Breast epithelium (tissue), 4 donors: ENCODE data around the gene TTC22. TPM values are rescaled to one million over a fixed set of nuclear protein-coding genes. Genes with fewer than 3 reads are reported as not detected.

Experiments used
- DNase-seq, 2 donors: peaks; one replicate each; pipeline ENCODE4 v3.0.0-alpha.2; 2019; ENCODE audit warnings: low spot score in 2 of 2
- H3K27ac ChIP-seq, 2 donors: fragments of 200-600 bp; sonication (generic) in 1 of 2; one replicate each; pipeline ENCODE4 v1.5.1; 2016 to 2019; ENCODE audit warnings: mild to moderate bottlenecking in 1 of 2
- H3K27me3 ChIP-seq, 2 donors: fragments of 200-600 bp; sonication (generic) in 1 of 2; one replicate each; pipeline versions ENCODE4 v1.5.1 to v1.6.0; 2017 to 2019; ENCODE audit warnings: control low read depth in 1 of 2, mild to moderate bottlenecking in 1 of 2
- H3K36me3 ChIP-seq: fragments of 200-600 bp; one replicate; pipeline ENCODE4 v1.5.1; 2019
- H3K4me1 ChIP-seq, 2 donors: fragments of 200-600 bp; sonication (generic); one replicate each; pipeline ENCODE4 v1.5.1; 2016 to 2019; ENCODE audit warnings: control low read depth in 1 of 2
- H3K4me3 ChIP-seq, 3 donors: fragments of 200-600 bp; sonication (generic); 1 replicate in 2 of 3; 2 replicates in 1 of 3; pipeline ENCODE4 v1.5.1; 2016 to 2019; ENCODE audit warnings: mild to moderate bottlenecking in 3 of 3, moderate library complexity in 2 of 3
- H3K9me3 ChIP-seq, 2 donors: fragments of 200-600 bp; sonication (generic) in 1 of 2; one replicate each; pipeline ENCODE4 v1.5.1; 2016 to 2019; ENCODE audit warnings: control low read depth in 1 of 2
- POLR2A ChIP-seq: fragments of 450-650 bp; IDR thresholded peaks from one replicate; pipeline ENCODE4 v1.6.1; 2016; ENCODE audit warnings: antibody characterized with exemption, mild to moderate bottlenecking, moderate library complexity
- POLR2AphosphoS5 ChIP-seq, 3 donors: sonication (generic); formaldehyde crosslinking; IDR thresholded peaks; one replicate each; pipeline ENCODE4 v1.6.1; 2017; ENCODE audit warnings: antibody characterized with exemption in 3 of 3
- intact Hi-C: fragments of 100-400 bp; cut with DNase I; formaldehyde crosslinking; loops from one replicate; pipeline ENCODE4 v1.15.1; 2023; ENCODE audit warnings: low total_unique reads
- total RNA-seq, 3 donors: library from RNA; depleted of rRNA; stranded (reverse); fragments of >200 nt; gene quantifications; one replicate each; pipeline ENCODE4 v1.1.0, GENCODE V29; 2016
- TF ChIP-seq, protein P1 (sequence below), 3 donors: fragments of 450-650 bp; IDR thresholded peaks; one replicate each; pipeline ENCODE4 v1.5.1; 2016 to 2017; ENCODE audit warnings: antibody characterized with exemption in 3 of 3, mild to moderate bottlenecking in 3 of 3, moderate library complexity in 3 of 3

The TTC22 gene
- total RNA-seq, 3 donors from 2014 or later = 0.32 to 15.8 (median 7.9) TPM

- H3K9me3 ChIP-seq = no peaks in the 10 kb centered on the region
- H3K27ac ChIP-seq = no peak overlapping the region
- no peaks in the 10 kb centered on the region for H3K27me3 ChIP-seq
- no peak for DNase-seq
- peaks cover 0 to 12% of the 10 kb centered on the region in 2 donors for H3K4me1 ChIP-seq
- H3K36me3 ChIP-seq = no peaks in the 10 kb centered on the region
- TF ChIP-seq POLR2AphosphoS5 (IDR thresholded peaks at IDR 0.05) = no peak
- TF ChIP-seq, protein P1, sequence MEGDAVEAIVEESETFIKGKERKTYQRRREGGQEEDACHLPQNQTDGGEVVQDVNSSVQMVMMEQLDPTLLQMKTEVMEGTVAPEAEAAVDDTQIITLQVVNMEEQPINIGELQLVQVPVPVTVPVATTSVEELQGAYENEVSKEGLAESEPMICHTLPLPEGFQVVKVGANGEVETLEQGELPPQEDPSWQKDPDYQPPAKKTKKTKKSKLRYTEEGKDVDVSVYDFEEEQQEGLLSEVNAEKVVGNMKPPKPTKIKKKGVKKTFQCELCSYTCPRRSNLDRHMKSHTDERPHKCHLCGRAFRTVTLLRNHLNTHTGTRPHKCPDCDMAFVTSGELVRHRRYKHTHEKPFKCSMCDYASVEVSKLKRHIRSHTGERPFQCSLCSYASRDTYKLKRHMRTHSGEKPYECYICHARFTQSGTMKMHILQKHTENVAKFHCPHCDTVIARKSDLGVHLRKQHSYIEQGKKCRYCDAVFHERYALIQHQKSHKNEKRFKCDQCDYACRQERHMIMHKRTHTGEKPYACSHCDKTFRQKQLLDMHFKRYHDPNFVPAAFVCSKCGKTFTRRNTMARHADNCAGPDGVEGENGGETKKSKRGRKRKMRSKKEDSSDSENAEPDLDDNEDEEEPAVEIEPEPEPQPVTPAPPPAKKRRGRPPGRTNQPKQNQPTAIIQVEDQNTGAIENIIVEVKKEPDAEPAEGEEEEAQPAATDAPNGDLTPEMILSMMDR (IDR thresholded peaks at IDR 0.05) = no peak
- no peak for TF ChIP-seq POLR2A
- no peak overlapping the region for H3K4me3 ChIP-seq
- intact Hi-C loops = loop anchor here (2.0 kb wide), 1 partner anchor 113 kb away; no protein-coding TSS in a partner anchor
These were observed 2.9 kb downstream of the TTC22 start for GRCh38 chr1:54798206-54798605.

- Histone ChIP-seq H3K4me1 (peaks cover 0 to 12% of the 10 kb centered on the region in 2 donors), H3K27ac (peak overlapping the region in 1 of 2 donors; percentile 36), H3K27me3 (no peaks in the 10 kb centered on the region), H3K36me3 (no peaks in the 10 kb centered on the region), H3K4me3 (no peak overlapping the region), H3K9me3 (no peaks in the 10 kb centered on the region)
- intact Hi-C loops = no loop called here
- DNase-seq = no peak
- TF ChIP-seq, protein P1 (IDR thresholded peaks at IDR 0.05) = no peak
- TF ChIP-seq POLR2AphosphoS5 (IDR thresholded peaks at IDR 0.05) (no peak), POLR2A (no peak)
These were observed 4.2 kb downstream of the TTC22 start for GRCh38 chr1:54796902-54797301.

DNA sequence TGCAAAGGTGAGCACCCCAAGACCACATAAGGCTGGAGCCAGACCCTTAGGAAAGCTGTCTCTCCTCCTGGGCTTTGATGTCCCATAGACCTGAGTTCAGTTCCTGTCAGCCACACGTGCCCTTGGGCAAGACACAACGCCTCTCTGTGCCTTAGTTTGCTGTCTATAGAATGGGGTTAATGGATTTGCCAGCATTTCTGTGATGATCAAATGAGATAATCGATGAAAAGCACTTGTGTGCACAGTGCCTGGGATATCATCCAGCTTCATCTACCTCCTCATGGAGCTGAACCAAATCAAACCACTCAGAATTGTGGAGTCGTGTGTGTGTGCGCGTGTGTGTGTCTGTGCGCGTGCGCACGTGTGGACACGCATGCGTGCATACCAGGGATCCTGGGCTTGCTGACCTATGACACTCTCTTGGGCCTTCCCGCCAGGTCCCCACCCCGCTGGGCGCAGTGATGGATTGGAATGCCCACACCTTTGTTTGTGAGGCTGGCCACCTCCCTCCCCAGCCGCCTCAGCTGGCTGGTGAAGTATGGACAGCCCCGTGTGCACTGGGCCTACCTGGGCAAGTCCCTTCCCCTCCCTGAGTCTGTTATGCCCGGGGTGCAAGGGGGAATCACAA, 5.2 kb downstream of the TTC22 start:
- TF ChIP-seq, protein P1 (IDR thresholded peaks at IDR 0.05) = no peak
- no peak for TF ChIP-seq POLR2A
- no peaks in the 10 kb centered on the region for H3K36me3 ChIP-seq
- H3K4me3 ChIP-seq = no peak overlapping the region
- H3K9me3 ChIP-seq = no peaks in the 10 kb centered on the region
- H3K27me3 ChIP-seq = no peaks in the 10 kb centered on the region
- DNase-seq = no peak
- H3K27ac ChIP-seq = peak overlapping the region; percentile 65 to 73
- intact Hi-C loops = no loop called here
- H3K4me1 ChIP-seq = peaks cover 0 to 12% of the 10 kb centered on the region in 2 donors

DNA sequence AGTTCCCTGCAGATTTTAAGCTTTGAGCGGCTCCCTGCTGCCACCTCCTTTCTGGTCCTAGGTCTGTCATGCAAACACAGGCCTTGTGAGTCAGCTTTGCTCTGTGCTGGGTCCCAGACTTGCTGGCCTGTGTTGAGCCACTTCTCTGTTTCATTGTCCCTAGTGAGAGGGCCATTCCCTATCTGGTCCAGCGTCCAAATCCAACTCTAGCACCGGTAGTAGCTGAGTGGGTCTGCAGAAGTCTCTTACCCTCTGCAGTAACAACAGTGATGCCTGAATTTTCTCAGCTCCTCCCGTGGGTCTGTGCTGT, 5.8 kb downstream of the TTC22 start:
- intact Hi-C loops = no loop called here
- peak overlapping the region; percentile 65 to 73 for H3K27ac ChIP-seq
- no peaks in the 10 kb centered on the region for H3K9me3 ChIP-seq
- no peaks in the 10 kb centered on the region for H3K36me3 ChIP-seq
- DNase-seq = no peak
- peaks cover 0 to 12% of the 10 kb centered on the region in 2 donors for H3K4me1 ChIP-seq
- no peaks in the 10 kb centered on the region for H3K27me3 ChIP-seq
- no peak overlapping the region for H3K4me3 ChIP-seq
- no peak for TF ChIP-seq POLR2A
- TF ChIP-seq, protein P1 (IDR thresholded peaks at IDR 0.05) = no peak
- TF ChIP-seq POLR2AphosphoS5 (IDR thresholded peaks at IDR 0.05) = no peak

- H3K9me3 ChIP-seq = no peaks in the 10 kb centered on the region
- peak in 1 of 3 donors; percentile 29 for TF ChIP-seq POLR2AphosphoS5 (IDR thresholded peaks at IDR 0.05)
- TF ChIP-seq POLR2A = no peak
- TF ChIP-seq, protein P1 (IDR thresholded peaks at IDR 0.05) = no peak
- no peak overlapping the region for H3K4me3 ChIP-seq
- H3K27me3 ChIP-seq = no peaks in the 10 kb centered on the region
- DNase-seq = peak in 1 of 2 donors; percentile 69
- intact Hi-C loops = no loop called here
- H3K36me3 ChIP-seq = no peaks in the 10 kb centered on the region
- peak overlapping the region; percentile 65 to 73 for H3K27ac ChIP-seq
- H3K4me1 ChIP-seq = peaks cover 0 to 10% of the 10 kb centered on the region in 2 donors
These were observed 6.4 kb downstream of the TTC22 start for GRCh38 chr1:54794451-54795355.
